Diencephalon (tissue), 1 donor: Measurements from ENCODE around the gene RIT2. TPM values are rescaled to one million over a fixed set of nuclear protein-coding genes. Genes with fewer than 3 reads are reported as not detected.

Source experiments
- total RNA-seq: library from RNA; depleted of rRNA; stranded (reverse); fragments of >200 nt; gene quantifications from one replicate; pipeline ENCODE4 v1.2.3, GENCODE V29; 2014

The RIT2 gene
- total RNA-seq = 59.3 TPM

GRCh38 chr18:43115076-43115921 is at the start of gene RIT2:
RIT2 (minus strand) TSS chr18:43115685.

Other genes starting within 250 kb of the RIT2 start
- gene SYT4, start 161.8 kb upstream of the RIT2 start, total RNA-seq = 357 TPM